Measurements from ENCODE around the gene PODN. TPM values are rescaled to one million over a fixed set of nuclear protein-coding genes. Genes with fewer than 3 reads are reported as not detected.

Gene PODN
- total and polyA plus RNA-seq, 3 donors from 2014 or later, result 69.3 to 104 (median 87.5) TPM

GRCh38 chr1:53123453-53124140 lies 61.6 kb downstream of the PODN start:
- Histone ChIP-seq H3K27me3 (no peaks in the 10 kb centered on the region), H3K4me3 (no peak overlapping the region), H3K27ac (peak overlapping the region; percentile 27 to 86), H3K4me1 (peaks cover 37% of the 10 kb centered on the region), H3K36me3 (ENCODE audit: low read depth, missing control alignments) (no peaks in the 10 kb centered on the region), H3K9me3 (no peaks in the 10 kb centered on the region)
- DNase-seq, result peak; percentile 77
- TF ChIP-seq CTCF (IDR thresholded peaks at IDR 0.05) (no peak), POLR2A (IDR thresholded peaks at IDR 0.05) (no peak)
- intact Hi-C loops (cut with DNase I; ENCODE audit: low total_unique reads), result no loop called here
- 44 to 68% methylated on average over 11 to 19 of the region's 19 CpGs for WGBS, 2 donors

DNA sequence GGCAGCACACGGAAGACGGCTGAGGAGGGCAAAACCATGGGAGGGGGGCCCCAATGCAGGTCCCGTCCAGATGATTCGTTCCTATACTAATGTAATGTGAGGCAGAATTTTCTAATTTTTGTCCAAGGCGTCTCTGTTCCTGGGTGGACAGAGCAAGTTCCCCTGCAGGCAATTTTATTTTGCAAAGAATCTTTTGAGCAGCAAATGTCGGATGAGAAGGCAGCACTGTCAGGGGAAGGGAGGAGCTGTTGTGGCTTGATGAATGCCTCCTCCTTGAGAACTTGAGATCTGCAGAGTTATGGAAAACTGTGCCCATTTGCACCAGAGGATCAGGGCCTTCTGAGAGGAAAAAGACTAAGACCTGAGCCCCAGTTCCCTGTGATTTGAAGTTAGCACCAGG lies 63.1 kb downstream of the PODN start:
- WGBS, 2 donors, result 76 to 89% methylated on average over 6 of the region's 6 CpGs
- Histone ChIP-seq H3K4me1 (peaks cover 37% of the 10 kb centered on the region), H3K27ac (peak overlapping the region in 1 of 2 donors; percentile 41), H3K9me3 (no peaks in the 10 kb centered on the region), H3K27me3 (no peaks in the 10 kb centered on the region), H3K4me3 (no peak overlapping the region), H3K36me3 (ENCODE audit: low read depth, missing control alignments) (no peaks in the 10 kb centered on the region)
- no peak for TF ChIP-seq CTCF (IDR thresholded peaks at IDR 0.05)
- no peak for TF ChIP-seq POLR2A (IDR thresholded peaks at IDR 0.05)
- intact Hi-C loops (cut with DNase I; ENCODE audit: low total_unique reads), result no loop called here
- no peak for DNase-seq

- WGBS, 2 donors, result 57 to 78% methylated on average over 9 to 10 of the region's 10 CpGs
- Histone ChIP-seq H3K4me3 (no peak overlapping the region), H3K27ac (peak overlapping the region in 1 of 2 donors; percentile 41), H3K9me3 (no peaks in the 10 kb centered on the region), H3K36me3 (ENCODE audit: low read depth, missing control alignments) (no peaks in the 10 kb centered on the region), H3K4me1 (peaks cover 37% of the 10 kb centered on the region), H3K27me3 (no peaks in the 10 kb centered on the region)
- TF ChIP-seq POLR2A (IDR thresholded peaks at IDR 0.05) (no peak), CTCF (IDR thresholded peaks at IDR 0.05) (peak in 1 of 3 experiments; percentile 9)
- peak; percentile 61 for DNase-seq
- intact Hi-C loops (cut with DNase I; ENCODE audit: low total_unique reads), result no loop called here
Measured at GRCh38 chr1:53125623-53126360, 63.8 kb downstream of the PODN start.

DNA sequence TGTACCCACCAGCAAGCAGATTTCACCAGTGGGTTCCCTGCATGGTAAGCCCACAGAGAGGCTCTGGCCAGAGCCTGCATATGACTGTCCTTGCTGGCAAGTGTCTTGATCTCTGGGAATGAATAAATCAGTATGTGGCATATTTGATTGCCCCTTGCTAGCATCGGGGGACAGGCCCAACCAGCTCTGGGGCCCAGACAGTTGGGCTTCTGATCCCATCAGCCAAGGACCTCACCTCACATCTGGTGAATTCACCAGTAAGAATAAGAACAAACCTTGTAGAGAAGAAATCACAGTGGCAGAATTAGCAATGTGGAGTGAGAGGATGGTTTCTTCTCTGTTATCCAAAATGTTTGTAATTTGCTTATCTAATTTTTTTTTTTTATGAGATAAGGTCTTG lies 64.5 kb downstream of the PODN start:
- H3K9me3 ChIP-seq, result no peaks in the 10 kb centered on the region
- H3K36me3 ChIP-seq (ENCODE audit: low read depth, missing control alignments), result no peaks in the 10 kb centered on the region
- peaks cover 37% of the 10 kb centered on the region for H3K4me1 ChIP-seq
- no peak for TF ChIP-seq CTCF (IDR thresholded peaks at IDR 0.05)
- TF ChIP-seq POLR2A (IDR thresholded peaks at IDR 0.05), result no peak
- no peak overlapping the region for H3K4me3 ChIP-seq
- intact Hi-C loops (cut with DNase I; ENCODE audit: low total_unique reads), result no loop called here
- 77 to 88% methylated on average over 1 of the region's 1 CpG for WGBS, 2 donors
- H3K27me3 ChIP-seq, result no peaks in the 10 kb centered on the region
- H3K27ac ChIP-seq, result peak overlapping the region in 1 of 2 donors; percentile 41
- no peak for DNase-seq
